GM18499 (cell line): ENCODE results near the gene NWD2.
"Not testable (repeated sequence)": the region's sequence is repeated elsewhere in the genome, so short reads cannot be mapped to it uniquely, and the experiment has no call there.

Source experiments
- ATAC-seq: cut with Tn5 transposase; IDR thresholded peaks from one replicate; pipeline ENCODE4 v1.9.1; 2021; ENCODE audit warnings: moderate number of reproducible peaks; ENCODE audit not compliant: insufficient read depth, unreplicated experiment

The NWD2 gene

GRCh38 chr4:37244583-37245390 is at the start of gene NWD2:
NWD2 (plus strand) TSS chr4:37244743; CDS start chr4:37245068, 325 bp downstream.
- no peak for ATAC-seq

- no peak for ATAC-seq
Measured at GRCh38 chr4:37197899-37198298, 46.6 kb upstream of the NWD2 start.

- ATAC-seq: not testable (repeated sequence)
Measured at GRCh38 chr4:37204740-37205139, 39.8 kb upstream of the NWD2 start.

GRCh38 chr4:37216209-37216608 is 28.3 kb upstream of the NWD2 start:
- ATAC-seq: no peak

- no peak for ATAC-seq
Measured at GRCh38 chr4:37219242-37219641, 25.3 kb upstream of the NWD2 start.

GRCh38 chr4:37219990-37220389 is 24.6 kb upstream of the NWD2 start:
- ATAC-seq: no peak

- ATAC-seq: no peak
Measured at GRCh38 chr4:37220685-37221084, 23.9 kb upstream of the NWD2 start.

- no peak for ATAC-seq
Measured at GRCh38 chr4:37223732-37224131, 20.8 kb upstream of the NWD2 start.

- ATAC-seq: no peak
Measured at GRCh38 chr4:37224854-37225253, 19.7 kb upstream of the NWD2 start.

GRCh38 chr4:37225778-37226177 is 18.8 kb upstream of the NWD2 start:
- ATAC-seq: no peak

GRCh38 chr4:37232315-37232714 is 12.2 kb upstream of the NWD2 start:
- ATAC-seq: no peak

- no peak for ATAC-seq
Measured at GRCh38 chr4:37236165-37236564, 8.4 kb upstream of the NWD2 start.

GRCh38 chr4:37241647-37242046 is 2.9 kb upstream of the NWD2 start:
- ATAC-seq: no peak

- ATAC-seq: no peak
Measured at GRCh38 chr4:37243051-37243450, 1.5 kb upstream of the NWD2 start.

- ATAC-seq: no peak
Measured at GRCh38 chr4:37243722-37244582, 591 bp upstream of the NWD2 start.

- no peak for ATAC-seq
Measured at GRCh38 chr4:37245391-37245954, 930 bp downstream of the NWD2 start.

- no peak for ATAC-seq
Measured at GRCh38 chr4:37246891-37247290, 2.3 kb downstream of the NWD2 start.

- ATAC-seq: no peak
Measured at GRCh38 chr4:37258221-37258620, 13.7 kb downstream of the NWD2 start.

GRCh38 chr4:37268319-37268718 is 23.8 kb downstream of the NWD2 start:
- ATAC-seq: no peak

- ATAC-seq: no peak
Measured at GRCh38 chr4:37279121-37279520, 34.6 kb downstream of the NWD2 start.
